Vagina (tissue), 2 donors: ENCODE measurements around the gene MAL.

ENCODE experiments used
- CTCF ChIP-seq, 3 experiments: fragments of 450-650 bp in 2 of 3; fragments of 200-600 bp in 1 of 3; sonication (generic) in 1 of 3; IDR thresholded peaks; one replicate each; pipeline ENCODE4 v1.5.1; 2017 to 2019; ENCODE audit warnings: antibody characterized with exemption in 3 of 3, mild to moderate bottlenecking in 2 of 3, moderate library complexity in 2 of 3
- POLR2A ChIP-seq, 2 donors: fragments of 450-650 bp; IDR thresholded peaks; one replicate each; pipeline ENCODE4 v1.6.1; 2017; ENCODE audit warnings: antibody characterized with exemption in 2 of 2, mild to moderate bottlenecking in 2 of 2, moderate library complexity in 2 of 2
- POLR2AphosphoS5 ChIP-seq, 2 donors: sonication (generic); formaldehyde crosslinking; IDR thresholded peaks; one replicate each; pipeline ENCODE4 v1.9.0; 2017; ENCODE audit warnings: antibody characterized with exemption in 2 of 2, mild to moderate bottlenecking in 2 of 2, low read depth in 1 of 2; ENCODE audit not compliant: insufficient read depth in 1 of 2

- TF ChIP-seq CTCF (IDR thresholded peaks at IDR 0.05) = no peak
- no peak for TF ChIP-seq POLR2A (IDR thresholded peaks at IDR 0.05)
- TF ChIP-seq POLR2AphosphoS5 (IDR thresholded peaks at IDR 0.05; ENCODE audit: insufficient read depth in 1 of 2, low read depth in 1 of 2) = no peak
Observed at GRCh38 chr2:95044601-95045000, 19.1 kb downstream of the MAL start.
